ENCODE data around the gene PRKAR1B. TPM values are rescaled to one million over a fixed set of nuclear protein-coding genes. Genes with fewer than 3 reads are reported as not detected.

The PRKAR1B gene
- total RNA-seq, 1 donor from 2014 or later, result 14.0 TPM

DNA sequence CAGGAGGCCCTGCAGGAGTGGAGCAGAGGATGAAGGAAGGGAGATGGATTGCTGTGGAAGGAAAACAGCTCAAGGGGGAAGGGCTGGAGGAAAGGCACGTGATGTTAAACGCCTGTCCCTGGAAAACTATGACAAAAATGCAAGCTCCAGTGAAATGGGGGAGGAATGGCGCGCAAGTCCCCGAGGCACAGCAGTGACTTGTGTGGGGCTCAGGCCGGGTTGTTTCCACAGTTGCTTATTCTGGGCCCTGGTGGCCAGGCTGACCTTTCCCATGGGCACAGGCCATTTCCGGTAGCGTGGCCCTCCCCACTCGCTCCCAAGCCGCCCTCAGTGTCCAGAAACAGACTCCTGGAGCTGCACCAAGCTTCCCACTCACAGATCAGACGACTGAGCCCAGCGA lies 139.3 kb downstream of the PRKAR1B start:
- TF ChIP-seq, protein P1, sequence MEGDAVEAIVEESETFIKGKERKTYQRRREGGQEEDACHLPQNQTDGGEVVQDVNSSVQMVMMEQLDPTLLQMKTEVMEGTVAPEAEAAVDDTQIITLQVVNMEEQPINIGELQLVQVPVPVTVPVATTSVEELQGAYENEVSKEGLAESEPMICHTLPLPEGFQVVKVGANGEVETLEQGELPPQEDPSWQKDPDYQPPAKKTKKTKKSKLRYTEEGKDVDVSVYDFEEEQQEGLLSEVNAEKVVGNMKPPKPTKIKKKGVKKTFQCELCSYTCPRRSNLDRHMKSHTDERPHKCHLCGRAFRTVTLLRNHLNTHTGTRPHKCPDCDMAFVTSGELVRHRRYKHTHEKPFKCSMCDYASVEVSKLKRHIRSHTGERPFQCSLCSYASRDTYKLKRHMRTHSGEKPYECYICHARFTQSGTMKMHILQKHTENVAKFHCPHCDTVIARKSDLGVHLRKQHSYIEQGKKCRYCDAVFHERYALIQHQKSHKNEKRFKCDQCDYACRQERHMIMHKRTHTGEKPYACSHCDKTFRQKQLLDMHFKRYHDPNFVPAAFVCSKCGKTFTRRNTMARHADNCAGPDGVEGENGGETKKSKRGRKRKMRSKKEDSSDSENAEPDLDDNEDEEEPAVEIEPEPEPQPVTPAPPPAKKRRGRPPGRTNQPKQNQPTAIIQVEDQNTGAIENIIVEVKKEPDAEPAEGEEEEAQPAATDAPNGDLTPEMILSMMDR (IDR thresholded peaks at IDR 0.05; ENCODE audit: insufficient read depth, low read length, severe bottlenecking), result no peak
- peaks cover 1% of the 10 kb centered on the region for H3K36me3 ChIP-seq (ENCODE audit: control insufficient read depth, insufficient read depth, low read length)
- FAIRE-seq, result no peak
- no peak for DNase-seq (ENCODE audit: low read depth)
- no peak overlapping the region for H3K4me3 ChIP-seq (ENCODE audit: low read depth, low read length)
- H3K27me3 ChIP-seq (ENCODE audit: control insufficient read depth, insufficient read depth, low read length), result no peaks in the 10 kb centered on the region

DNA sequence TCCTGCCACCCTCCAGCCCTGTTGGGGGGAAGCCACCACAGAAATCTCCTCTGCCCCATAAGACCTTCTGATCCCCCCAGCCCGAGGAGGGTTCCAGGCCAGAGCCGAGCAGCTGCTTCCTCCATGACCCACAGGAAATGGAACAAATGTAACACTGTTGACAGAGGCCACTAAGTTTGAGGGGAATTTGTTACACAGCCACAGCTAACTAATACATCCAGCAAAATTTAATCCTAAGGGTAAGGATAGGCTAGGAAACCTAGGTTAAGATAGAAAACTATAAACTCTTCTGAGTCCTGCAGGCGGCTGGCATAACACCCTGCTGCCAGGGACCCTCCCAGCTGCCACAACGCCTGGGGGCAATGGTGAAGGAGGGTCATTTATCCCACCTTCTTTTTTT lies 140.6 kb downstream of the PRKAR1B start:
- no peak overlapping the region for H3K4me3 ChIP-seq (ENCODE audit: low read depth, low read length)
- H3K27me3 ChIP-seq (ENCODE audit: control insufficient read depth, insufficient read depth, low read length), result no peaks in the 10 kb centered on the region
- peaks cover 1% of the 10 kb centered on the region for H3K36me3 ChIP-seq (ENCODE audit: control insufficient read depth, insufficient read depth, low read length)
- FAIRE-seq (no peak), DNase-seq (ENCODE audit: low read depth) (no peak)
- TF ChIP-seq, protein P1 (IDR thresholded peaks at IDR 0.05; ENCODE audit: insufficient read depth, low read length, severe bottlenecking), result no peak

DNA sequence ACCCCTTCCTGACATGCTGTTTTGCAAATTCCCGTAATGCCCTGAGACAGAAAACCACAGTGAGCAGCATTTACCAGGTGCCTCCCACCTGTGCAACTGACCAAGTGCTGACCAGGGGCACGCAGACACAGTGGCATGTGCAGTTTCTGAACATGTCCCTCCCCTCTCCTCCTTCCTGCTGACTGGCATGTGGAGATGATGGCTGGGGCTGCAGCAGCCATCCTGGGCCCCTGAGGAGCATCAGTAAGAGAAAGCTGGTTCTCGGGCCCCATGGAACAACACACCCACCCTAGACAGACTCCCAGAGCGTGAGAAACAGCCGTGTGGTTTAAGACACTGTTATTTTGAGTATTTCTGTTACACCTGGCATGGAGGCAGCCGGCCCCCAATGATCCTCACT lies 141.2 kb downstream of the PRKAR1B start:
- peaks cover 1% of the 10 kb centered on the region for H3K36me3 ChIP-seq (ENCODE audit: control insufficient read depth, insufficient read depth, low read length)
- TF ChIP-seq, protein P1 (IDR thresholded peaks at IDR 0.05; ENCODE audit: insufficient read depth, low read length, severe bottlenecking), result no peak
- no peak for DNase-seq (ENCODE audit: low read depth)
- H3K4me3 ChIP-seq (ENCODE audit: low read depth, low read length), result no peak overlapping the region
- no peaks in the 10 kb centered on the region for H3K27me3 ChIP-seq (ENCODE audit: control insufficient read depth, insufficient read depth, low read length)
- no peak for FAIRE-seq

DNA sequence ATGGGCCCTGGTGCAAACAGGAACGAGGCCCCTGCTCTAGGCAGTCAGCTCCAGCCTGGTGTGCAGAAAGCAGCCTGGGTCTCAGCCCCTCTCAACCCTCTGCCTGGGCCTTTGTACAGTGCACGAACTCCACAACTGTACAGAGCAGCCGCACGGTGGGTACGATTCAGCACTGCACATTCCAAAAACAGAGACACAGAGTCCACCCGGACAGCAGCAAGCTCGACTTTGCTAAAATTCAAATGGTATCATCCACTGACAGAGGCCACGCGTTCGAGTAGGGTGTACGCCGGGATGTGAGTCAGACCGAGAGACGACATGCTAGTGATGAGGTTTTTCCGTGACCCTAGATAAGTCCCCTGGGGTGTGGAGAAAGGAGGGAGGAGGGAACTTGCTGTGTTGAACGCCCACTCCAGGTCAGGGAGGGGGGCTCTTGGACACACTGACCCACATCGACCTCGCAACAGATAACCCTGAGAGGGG lies 141.8 kb downstream of the PRKAR1B start:
- FAIRE-seq (no peak), DNase-seq (ENCODE audit: low read depth) (no peak)
- Histone ChIP-seq H3K4me3 (ENCODE audit: low read depth, low read length) (no peak overlapping the region), H3K27me3 (ENCODE audit: control insufficient read depth, insufficient read depth, low read length) (no peaks in the 10 kb centered on the region), H3K36me3 (ENCODE audit: control insufficient read depth, insufficient read depth, low read length) (peaks cover 1% of the 10 kb centered on the region)
- TF ChIP-seq, protein P1 (IDR thresholded peaks at IDR 0.05; ENCODE audit: insufficient read depth, low read length, severe bottlenecking), result no peak

DNA sequence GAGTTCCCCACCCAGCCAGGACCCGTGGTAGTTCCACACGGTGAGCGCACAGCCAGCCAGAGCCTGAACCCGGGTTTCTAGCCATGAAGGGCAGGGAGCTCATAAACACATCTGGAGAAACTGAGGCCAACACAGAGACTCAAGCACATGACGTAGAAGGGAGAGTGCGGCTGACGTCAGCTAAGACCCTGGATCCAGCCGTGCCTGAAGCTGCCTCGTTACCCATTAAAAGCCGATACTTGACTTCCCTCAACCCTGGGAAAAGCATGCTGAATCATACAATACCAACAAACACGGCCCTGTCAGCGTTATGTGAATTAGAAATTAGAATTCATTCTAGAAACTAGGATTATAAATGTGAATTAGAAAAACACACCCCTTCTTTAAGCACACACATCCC lies 142.3 kb downstream of the PRKAR1B start:
- FAIRE-seq, result no peak
- Histone ChIP-seq H3K27me3 (ENCODE audit: control insufficient read depth, insufficient read depth, low read length) (no peaks in the 10 kb centered on the region), H3K4me3 (ENCODE audit: low read depth, low read length) (no peak overlapping the region), H3K36me3 (ENCODE audit: control insufficient read depth, insufficient read depth, low read length) (peaks cover 1% of the 10 kb centered on the region)
- TF ChIP-seq, protein P1 (IDR thresholded peaks at IDR 0.05; ENCODE audit: insufficient read depth, low read length, severe bottlenecking), result no peak
- no peak for DNase-seq (ENCODE audit: low read depth)

DNA sequence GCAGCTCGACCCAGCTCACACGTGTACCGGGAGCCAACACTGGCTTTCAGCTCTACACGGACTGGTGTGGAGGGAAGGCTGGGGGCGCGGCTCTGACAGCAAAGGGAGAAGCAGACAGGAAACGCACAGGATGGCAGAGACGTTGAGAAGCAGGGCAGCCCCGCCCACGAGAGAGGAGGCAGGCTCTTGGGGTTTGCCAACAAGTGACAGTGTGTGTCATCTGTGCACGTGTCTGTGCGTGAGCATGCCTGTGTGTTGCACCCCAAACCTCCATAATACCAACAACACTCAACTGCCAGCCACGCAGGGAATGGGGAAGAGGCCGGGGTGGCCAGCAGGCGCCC lies 143.0 kb downstream of the PRKAR1B start:
- Histone ChIP-seq H3K36me3 (ENCODE audit: control insufficient read depth, insufficient read depth, low read length) (peaks cover 1% of the 10 kb centered on the region), H3K27me3 (ENCODE audit: control insufficient read depth, insufficient read depth, low read length) (no peaks in the 10 kb centered on the region), H3K4me3 (ENCODE audit: low read depth, low read length) (no peak overlapping the region)
- no peak for FAIRE-seq
- DNase-seq (ENCODE audit: low read depth), result no peak
- TF ChIP-seq, protein P1 (IDR thresholded peaks at IDR 0.05; ENCODE audit: insufficient read depth, low read length, severe bottlenecking), result no peak

Data from bronchial epithelial cell (primary cell).